ENCODE results near the gene PAX7. TPM values are rescaled to one million over a fixed set of nuclear protein-coding genes. Genes with fewer than 3 reads are reported as not detected.
A peak's percentile ranks its signal among the peaks of the same experiment; 100 is the strongest.

Gene PAX7
- polyA plus RNA-seq, 1 donor from 2014 or later: not detected

GRCh38 chr1:18639368-18640055 lies 8.9 kb downstream of the PAX7 start:
- Histone ChIP-seq H2AFZ (ENCODE audit: low read depth, low read length) (no peak overlapping the region), H4K20me1 (ENCODE audit: insufficient read depth) (no peaks in the 10 kb centered on the region), H3K9me3 (ENCODE audit: low read length) (no peaks in the 10 kb centered on the region), H3K27ac (ENCODE audit: low read length) (no peak overlapping the region), H3F3A (ENCODE audit: insufficient read depth, low read length, poor library complexity, severe bottlenecking) (no peaks in the 10 kb centered on the region), H3K4me2 (ENCODE audit: low read length) (no peak overlapping the region), H3K4me3 (ENCODE audit: low read length) (no peak overlapping the region), H3K36me3 (ENCODE audit: insufficient read depth, low read length) (no peaks in the 10 kb centered on the region), H3K79me2 (replicated peaks; ENCODE audit: insufficient read depth, low read length) (no peaks in the 10 kb centered on the region), H3K27me3 (ENCODE audit: insufficient read depth, low read depth, low read length) (peaks cover 100% of the 10 kb centered on the region), H3K9me2 (ENCODE audit: insufficient read depth, low read length) (no peaks in the 10 kb centered on the region), H3K9ac (ENCODE audit: low read length) (no peak overlapping the region)
- no peak for TF ChIP-seq RAD21 (conservative IDR thresholded peaks at IDR 0.05)
- no peak for TF ChIP-seq SMC3 (conservative IDR thresholded peaks at IDR 0.05; ENCODE audit: poor library complexity)
- no peak for TF ChIP-seq EZH2 (IDR thresholded peaks at IDR 0.05; ENCODE audit: borderline replicate concordance, insufficient read depth, low read length, poor library complexity, severe bottlenecking)
- TF ChIP-seq POLR2AphosphoS5 (IDR thresholded peaks at IDR 0.05): no peak
- no peak for TF ChIP-seq REST (IDR thresholded peaks at IDR 0.05; ENCODE audit: borderline replicate concordance)
- TF ChIP-seq EP300 (conservative IDR thresholded peaks at IDR 0.05; ENCODE audit: poor library complexity, severe bottlenecking): no peak
- TF ChIP-seq MXI1 (conservative IDR thresholded peaks at IDR 0.05; ENCODE audit: poor library complexity, severe bottlenecking): no peak
- no peak for TF ChIP-seq TAF1 (IDR thresholded peaks at IDR 0.05; ENCODE audit: low read depth)
- TF ChIP-seq, protein P1, sequence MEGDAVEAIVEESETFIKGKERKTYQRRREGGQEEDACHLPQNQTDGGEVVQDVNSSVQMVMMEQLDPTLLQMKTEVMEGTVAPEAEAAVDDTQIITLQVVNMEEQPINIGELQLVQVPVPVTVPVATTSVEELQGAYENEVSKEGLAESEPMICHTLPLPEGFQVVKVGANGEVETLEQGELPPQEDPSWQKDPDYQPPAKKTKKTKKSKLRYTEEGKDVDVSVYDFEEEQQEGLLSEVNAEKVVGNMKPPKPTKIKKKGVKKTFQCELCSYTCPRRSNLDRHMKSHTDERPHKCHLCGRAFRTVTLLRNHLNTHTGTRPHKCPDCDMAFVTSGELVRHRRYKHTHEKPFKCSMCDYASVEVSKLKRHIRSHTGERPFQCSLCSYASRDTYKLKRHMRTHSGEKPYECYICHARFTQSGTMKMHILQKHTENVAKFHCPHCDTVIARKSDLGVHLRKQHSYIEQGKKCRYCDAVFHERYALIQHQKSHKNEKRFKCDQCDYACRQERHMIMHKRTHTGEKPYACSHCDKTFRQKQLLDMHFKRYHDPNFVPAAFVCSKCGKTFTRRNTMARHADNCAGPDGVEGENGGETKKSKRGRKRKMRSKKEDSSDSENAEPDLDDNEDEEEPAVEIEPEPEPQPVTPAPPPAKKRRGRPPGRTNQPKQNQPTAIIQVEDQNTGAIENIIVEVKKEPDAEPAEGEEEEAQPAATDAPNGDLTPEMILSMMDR (IDR thresholded peaks at IDR 0.05; ENCODE audit: poor library complexity, severe bottlenecking): no peak

DNA sequence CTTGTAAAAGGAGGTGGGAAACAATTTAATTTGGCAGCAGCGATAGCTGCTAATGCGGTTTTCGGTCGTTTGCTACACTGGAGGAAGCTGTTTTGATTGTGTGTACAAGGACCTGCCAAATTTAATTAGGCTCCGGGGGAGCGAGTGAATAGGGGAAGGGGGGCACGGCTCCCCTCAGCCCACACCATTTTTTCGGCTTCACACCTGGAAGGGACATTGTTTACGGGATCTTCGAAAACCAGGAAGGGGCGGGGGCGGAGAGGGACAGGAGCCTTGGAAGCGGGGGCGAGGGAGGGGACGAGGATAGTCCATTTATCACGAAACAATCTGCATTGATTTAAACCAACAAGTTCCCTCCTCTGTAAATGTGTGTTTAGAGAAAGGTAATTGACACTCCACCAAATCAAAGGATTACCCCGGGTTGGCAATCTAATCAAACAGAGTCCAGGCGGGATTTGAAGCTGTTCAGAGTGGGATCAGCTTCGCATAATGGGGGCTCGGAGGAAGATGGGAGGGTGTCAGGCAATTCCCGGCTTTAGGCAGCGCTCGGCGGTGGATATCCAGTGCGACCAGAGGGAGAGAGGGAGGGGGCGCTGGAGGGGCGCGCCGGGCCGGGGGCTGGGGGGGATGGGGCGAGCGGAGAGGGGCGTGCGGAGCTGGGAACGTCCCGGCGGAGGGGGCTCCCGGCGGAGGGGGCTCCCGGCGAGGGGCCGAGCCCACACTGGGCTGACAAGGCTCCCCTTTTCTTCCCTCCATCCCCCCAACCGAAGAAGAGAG lies 9.8 kb downstream of the PAX7 start:
- Histone ChIP-seq H3K4me3 (ENCODE audit: low read length) (no peak overlapping the region), H3K9me2 (ENCODE audit: insufficient read depth, low read length) (no peaks in the 10 kb centered on the region), H3K27ac (ENCODE audit: low read length) (no peak overlapping the region), H3K9ac (ENCODE audit: low read length) (no peak overlapping the region), H3K79me2 (replicated peaks; ENCODE audit: insufficient read depth, low read length) (no peaks in the 10 kb centered on the region), H3K27me3 (ENCODE audit: insufficient read depth, low read depth, low read length) (peaks cover 100% of the 10 kb centered on the region), H3K4me2 (ENCODE audit: low read length) (no peak overlapping the region), H3K36me3 (ENCODE audit: insufficient read depth, low read length) (no peaks in the 10 kb centered on the region), H2AFZ (ENCODE audit: low read depth, low read length) (no peak overlapping the region), H3K9me3 (ENCODE audit: low read length) (no peaks in the 10 kb centered on the region), H4K20me1 (ENCODE audit: insufficient read depth) (no peaks in the 10 kb centered on the region), H3F3A (ENCODE audit: insufficient read depth, low read length, poor library complexity, severe bottlenecking) (no peaks in the 10 kb centered on the region)
- TF ChIP-seq EZH2 (IDR thresholded peaks at IDR 0.05; ENCODE audit: borderline replicate concordance, insufficient read depth, low read length, poor library complexity, severe bottlenecking) (peak; percentile 46), TAF1 (IDR thresholded peaks at IDR 0.05; ENCODE audit: low read depth) (no peak)
